ENCODE measurements around the gene PVR.

PVR gene

DNA sequence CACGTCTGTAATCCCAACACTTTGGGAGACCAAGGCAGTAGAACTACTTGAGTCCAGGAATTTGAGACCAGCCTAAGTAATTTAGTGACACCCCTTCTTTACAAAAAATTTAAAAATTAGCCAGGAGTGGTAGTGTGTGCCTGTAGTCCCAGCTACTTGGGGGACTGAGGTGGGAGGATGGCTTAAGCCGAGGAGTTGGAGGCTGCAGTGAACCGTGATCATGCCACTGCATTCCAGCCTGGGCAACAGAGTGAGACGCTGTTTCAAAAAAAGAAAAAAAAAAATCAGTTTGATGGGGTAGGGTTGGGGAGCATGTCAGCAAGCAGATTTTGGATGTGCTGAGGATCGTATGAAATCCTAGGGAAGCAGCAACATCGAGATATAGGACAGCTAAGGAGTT lies 31.8 kb downstream of the PVR start:
- Mint-ChIP-seq H3K27ac (peak overlapping the region in 2 of 3 experiments; percentile 18 to 40), H3K4me3 (no peak overlapping the region), H3K9me3 (no peaks in the 10 kb centered on the region), H3K36me3 (ENCODE audit: low read depth) (peaks cover under 1% of the 10 kb centered on the region), H3K4me1 (peaks cover 5% of the 10 kb centered on the region), H3K27me3 (ENCODE audit: low read depth) (peaks cover 3% of the 10 kb centered on the region)
- TF ChIP-seq, protein P1, sequence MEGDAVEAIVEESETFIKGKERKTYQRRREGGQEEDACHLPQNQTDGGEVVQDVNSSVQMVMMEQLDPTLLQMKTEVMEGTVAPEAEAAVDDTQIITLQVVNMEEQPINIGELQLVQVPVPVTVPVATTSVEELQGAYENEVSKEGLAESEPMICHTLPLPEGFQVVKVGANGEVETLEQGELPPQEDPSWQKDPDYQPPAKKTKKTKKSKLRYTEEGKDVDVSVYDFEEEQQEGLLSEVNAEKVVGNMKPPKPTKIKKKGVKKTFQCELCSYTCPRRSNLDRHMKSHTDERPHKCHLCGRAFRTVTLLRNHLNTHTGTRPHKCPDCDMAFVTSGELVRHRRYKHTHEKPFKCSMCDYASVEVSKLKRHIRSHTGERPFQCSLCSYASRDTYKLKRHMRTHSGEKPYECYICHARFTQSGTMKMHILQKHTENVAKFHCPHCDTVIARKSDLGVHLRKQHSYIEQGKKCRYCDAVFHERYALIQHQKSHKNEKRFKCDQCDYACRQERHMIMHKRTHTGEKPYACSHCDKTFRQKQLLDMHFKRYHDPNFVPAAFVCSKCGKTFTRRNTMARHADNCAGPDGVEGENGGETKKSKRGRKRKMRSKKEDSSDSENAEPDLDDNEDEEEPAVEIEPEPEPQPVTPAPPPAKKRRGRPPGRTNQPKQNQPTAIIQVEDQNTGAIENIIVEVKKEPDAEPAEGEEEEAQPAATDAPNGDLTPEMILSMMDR (IDR thresholded peaks at IDR 0.05; ENCODE audit: unreplicated experiment in 3 of 3), result no peak

- H3K4me1 Mint-ChIP-seq, result peaks cover 5% of the 10 kb centered on the region
- H3K27ac Mint-ChIP-seq, result peak overlapping the region; percentile 23 to 74 (median 61)
- peaks cover 3% of the 10 kb centered on the region for H3K27me3 Mint-ChIP-seq (ENCODE audit: low read depth)
- TF ChIP-seq, protein P1 (IDR thresholded peaks at IDR 0.05; ENCODE audit: unreplicated experiment in 3 of 3), result no peak
- H3K9me3 Mint-ChIP-seq, result no peaks in the 10 kb centered on the region
- peaks cover 3% of the 10 kb centered on the region for H3K36me3 Mint-ChIP-seq (ENCODE audit: low read depth)
- H3K4me3 Mint-ChIP-seq, result no peak overlapping the region
These were observed 33.5 kb downstream of the PVR start for GRCh38 chr19:44677019-44677811.

GRCh38 chr19:44680536-44680935 lies 36.8 kb downstream of the PVR start:
- TF ChIP-seq, protein P1 (IDR thresholded peaks at IDR 0.05; ENCODE audit: unreplicated experiment in 3 of 3), result no peak
- H3K4me3 Mint-ChIP-seq, result no peak overlapping the region
- H3K27ac Mint-ChIP-seq, result no peak overlapping the region
- peaks cover 11% of the 10 kb centered on the region for H3K4me1 Mint-ChIP-seq
- H3K9me3 Mint-ChIP-seq, result no peaks in the 10 kb centered on the region
- peaks cover 3% of the 10 kb centered on the region for H3K36me3 Mint-ChIP-seq (ENCODE audit: low read depth)
- H3K27me3 Mint-ChIP-seq (ENCODE audit: low read depth), result peaks cover 3% of the 10 kb centered on the region

- peaks cover 3% of the 10 kb centered on the region for H3K36me3 Mint-ChIP-seq (ENCODE audit: low read depth)
- H3K27me3 Mint-ChIP-seq (ENCODE audit: low read depth), result peaks cover 1% of the 10 kb centered on the region
- no peak overlapping the region for H3K4me3 Mint-ChIP-seq
- peaks cover 8% of the 10 kb centered on the region for H3K4me1 Mint-ChIP-seq
- H3K9me3 Mint-ChIP-seq, result no peaks in the 10 kb centered on the region
- TF ChIP-seq, protein P1 (IDR thresholded peaks at IDR 0.05; ENCODE audit: unreplicated experiment in 3 of 3), result no peak
- no peak overlapping the region for H3K27ac Mint-ChIP-seq
These were observed 38.5 kb downstream of the PVR start for GRCh38 chr19:44681992-44682790.

DNA sequence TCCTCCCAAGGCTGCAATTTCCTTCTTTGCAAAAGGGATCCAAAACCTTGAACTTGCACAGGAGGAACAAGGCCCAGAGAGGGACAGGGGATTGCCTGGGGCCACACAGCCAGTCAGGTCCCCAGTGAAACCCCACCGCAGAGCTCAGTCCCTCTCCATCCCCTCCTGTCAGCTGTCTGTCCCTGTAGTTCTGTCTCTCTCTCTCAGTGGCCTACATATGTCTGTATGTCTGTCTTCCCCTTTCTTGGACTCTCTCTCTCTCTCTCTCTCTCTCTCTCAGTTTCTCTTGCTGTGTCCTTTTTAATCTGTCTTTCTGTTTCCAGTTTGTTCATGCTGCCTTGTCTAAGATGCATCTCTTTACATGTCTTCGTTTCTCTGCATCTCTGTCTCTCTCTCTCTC lies 39.1 kb downstream of the PVR start:
- no peaks in the 10 kb centered on the region for H3K27me3 Mint-ChIP-seq (ENCODE audit: low read depth)
- no peak overlapping the region for H3K4me3 Mint-ChIP-seq
- peak overlapping the region in 1 of 3 experiments; percentile 12 for H3K27ac Mint-ChIP-seq
- H3K9me3 Mint-ChIP-seq, result no peaks in the 10 kb centered on the region
- H3K4me1 Mint-ChIP-seq, result peaks cover 6% of the 10 kb centered on the region
- TF ChIP-seq, protein P1 (IDR thresholded peaks at IDR 0.05; ENCODE audit: unreplicated experiment in 3 of 3), result no peak
- H3K36me3 Mint-ChIP-seq (ENCODE audit: low read depth), result peaks cover 3% of the 10 kb centered on the region

Measured in nephron (organoid).